HCT116 (cell line): ENCODE measurements around the gene SOCS1. TPM values are rescaled to one million over a fixed set of nuclear protein-coding genes. Genes with fewer than 3 reads are reported as not detected.

Experiments
- ATAC-seq: fragments of 200-7000 bp; cut with Tn5 transposase; 2 replicates; pipeline ENCODE4 v1.9.1; 2020; ENCODE audit warnings: mild to moderate bottlenecking, moderate library complexity
- BruUV-seq: library from RNA; stranded (reverse); fragments of 400-500 nt; replicated peaks from 2 replicates; lab custom pipeline; 2021; lab: Mats Ljungman, UMichigan
- CTCF ChIA-PET: fragments of 300-600 bp; sonication (Branson Sonifier 250); formaldehyde crosslinking; loops from one replicate; lab custom pipeline; 2021; ENCODE audit warnings: antibody characterized with exemption; lab: Charles Lee
- POLR2A ChIA-PET: fragments of 300-600, 350-600 bp; sonication (Branson Sonifier 250); formaldehyde crosslinking; loops from one replicate; lab custom pipeline; 2021; ENCODE audit warnings: antibody characterized with exemption; lab: Charles Lee
- RAD21 ChIA-PET, 2 experiments: fragments of 300-600 bp; sonication (Branson Sonifier 250); formaldehyde crosslinking; loops; one replicate each; lab custom pipeline; 2023; ENCODE audit warnings: low total read pairs in 2 of 2; ENCODE audit not compliant: uncharacterized antibody in 2 of 2, unreplicated experiment in 2 of 2, low non-redundant PET in 1 of 2; lab: Charles Lee
- DNase-seq: peaks from one replicate; pipeline ENCODE4 v3.0.0-alpha.2; 2010; ENCODE audit warnings: low read depth, low spot score
- H2AFZ ChIP-seq: fragments of 200-600 bp; shearing (Covaris generic), sonication (generic); 2 replicates; pipeline ENCODE4 v1.6.1; 2017; ENCODE audit warnings: low read depth, mixed run types, mixed read lengths, antibody characterized with exemption, low read length; ENCODE audit not compliant: poor library complexity, severe bottlenecking
- H3K27ac ChIP-seq: 2 replicates; pipeline ENCODE4 v1.5.1; 2012; ENCODE audit warnings: low read depth, low read length
- H3K27me3 ChIP-seq: fragments of 200-600 bp; sonication (generic); 2 replicates; pipeline ENCODE4 v1.6.1; 2016; ENCODE audit warnings: mixed run types, low read length, mixed read lengths; ENCODE audit not compliant: insufficient read depth
- H3K36me3 ChIP-seq, 2 experiments: fragments of 200-500 bp in 1 of 2; fragments of 200-600 bp in 1 of 2; sonication (Bioruptor generic) in 1 of 2; sonication (generic) in 1 of 2; 2 replicates each; pipeline versions ENCODE4 v1.5.1 to v1.6.1; 2014 to 2016; ENCODE audit warnings: low read length in 2 of 2, inconsistent platforms in 1 of 2, mixed read lengths in 1 of 2, mixed run types in 1 of 2; ENCODE audit not compliant: insufficient read depth in 2 of 2, control insufficient read depth in 1 of 2
- H3K4me1 ChIP-seq, 2 experiments: fragments of 200-600 bp in 1 of 2; sonication (generic) in 1 of 2; 2 replicates each; pipeline versions ENCODE4 v1.5.1 to v1.6.1; 2012 to 2017; ENCODE audit warnings: low read length in 2 of 2, inconsistent platforms in 1 of 2, mild to moderate bottlenecking in 1 of 2, mixed read lengths in 1 of 2, mixed run types in 1 of 2, moderate library complexity in 1 of 2; ENCODE audit not compliant: insufficient read depth in 2 of 2, control insufficient read depth in 1 of 2
- H3K4me2 ChIP-seq: fragments of 200-600 bp; sonication (generic); 2 replicates; pipeline ENCODE4 v1.6.1; 2017; ENCODE audit warnings: mixed run types, low read length, mixed read lengths
- H3K4me3 ChIP-seq, 2 experiments: fragments of 200-600 bp in 1 of 2; sonication (generic) in 1 of 2; replicated peaks in 1 of 2; 2 replicates each; pipeline ENCODE4 v1.5.1; 2011 to 2016; ENCODE audit warnings: low read length in 2 of 2, control low read depth in 1 of 2, low read depth in 1 of 2, mild to moderate bottlenecking in 1 of 2, mixed read lengths in 1 of 2, mixed run types in 1 of 2
- H3K79me2 ChIP-seq: fragments of 200-600 bp; sonication (generic); 2 replicates; pipeline ENCODE4 v1.6.1; 2017; ENCODE audit warnings: mild to moderate bottlenecking, mixed run types, low read length, moderate library complexity, mixed read lengths; ENCODE audit not compliant: insufficient read depth
- H3K9ac ChIP-seq: fragments of 200-600 bp; sonication (generic); 2 replicates; pipeline ENCODE4 v1.6.1; 2016; ENCODE audit warnings: low read length, mixed read lengths
- H3K9me2 ChIP-seq: fragments of 200-600 bp; sonication (generic), shearing (Covaris generic); 2 replicates; pipeline ENCODE4 v1.6.1; 2017; ENCODE audit warnings: mixed run types, mild to moderate bottlenecking, moderate library complexity; ENCODE audit not compliant: insufficient read depth
- H3K9me3 ChIP-seq, 2 experiments: fragments of 200-500 bp in 1 of 2; fragments of 200-600 bp in 1 of 2; sonication (Bioruptor generic) in 1 of 2; sonication (generic) in 1 of 2; 2 replicates each; pipeline ENCODE4 v1.6.1; 2014 to 2017; ENCODE audit warnings: low read length in 2 of 2, mixed read lengths in 2 of 2, inconsistent platforms in 1 of 2, low read depth in 1 of 2, mild to moderate bottlenecking in 1 of 2, mixed run types in 1 of 2, moderate library complexity in 1 of 2; ENCODE audit not compliant: control insufficient read depth in 1 of 2, insufficient read depth in 1 of 2
- H4K20me1 ChIP-seq: fragments of 200-600 bp; sonication (generic), shearing (Covaris generic); 2 replicates; pipeline ENCODE4 v1.6.1; 2017; ENCODE audit warnings: mixed run types, mild to moderate bottlenecking, moderate library complexity; ENCODE audit not compliant: insufficient read depth
- CBX3 ChIP-seq: IDR thresholded peaks from 2 replicates; pipeline ENCODE4 v1.6.1; 2012; ENCODE audit warnings: low read depth
- CEBPB ChIP-seq: IDR thresholded peaks from 2 replicates; pipeline ENCODE4 v1.6.1; 2012; ENCODE audit warnings: low read depth
- CTCF ChIP-seq, 3 experiments: fragments of 200-600 bp in 1 of 3; sonication (generic) in 1 of 3; IDR thresholded peaks in 2 of 3; conservative IDR thresholded peaks in 1 of 3; 2 replicates each; pipeline ENCODE4 v1.5.1; 2012 to 2017; ENCODE audit warnings: low read depth in 2 of 3, low read length in 2 of 3, antibody characterized with exemption in 1 of 3, borderline replicate concordance in 1 of 3, control low read depth in 1 of 3, mild to moderate bottlenecking in 1 of 3, mixed read lengths in 1 of 3, mixed run types in 1 of 3, moderate library complexity in 1 of 3; ENCODE audit not compliant: insufficient read depth in 1 of 3
- EGR1 ChIP-seq: IDR thresholded peaks from 2 replicates; pipeline ENCODE4 v1.6.1; 2012; ENCODE audit warnings: low read depth
- ELF1 ChIP-seq: IDR thresholded peaks from 2 replicates; pipeline ENCODE4 v1.6.1; 2012; ENCODE audit warnings: low read depth, borderline replicate concordance
- EZH2 ChIP-seq: fragments of 200-600 bp; sonication (generic); IDR thresholded peaks from 2 replicates; pipeline ENCODE4 v1.6.1; 2017; ENCODE audit warnings: antibody characterized with exemption, mixed run types
- EZH2phosphoT487 ChIP-seq: fragments of 200-600 bp; IDR thresholded peaks from 2 replicates; pipeline ENCODE4 v1.6.1; 2018; ENCODE audit warnings: antibody characterized with exemption, borderline replicate concordance
- POLR2AphosphoS5 ChIP-seq: IDR thresholded peaks from 2 replicates; pipeline ENCODE4 v1.6.1; 2011; ENCODE audit warnings: mild to moderate bottlenecking, low read depth, low read length, moderate library complexity
- RAD21 ChIP-seq: IDR thresholded peaks from 2 replicates; pipeline ENCODE4 v1.6.1; 2012; ENCODE audit warnings: low read depth, mild to moderate bottlenecking
- SIN3A ChIP-seq: IDR thresholded peaks from 2 replicates; pipeline ENCODE4 v1.6.1; 2012; ENCODE audit warnings: low read depth
- SP1 ChIP-seq: IDR thresholded peaks from 2 replicates; pipeline ENCODE4 v1.6.1; 2012; ENCODE audit warnings: low read depth
- SRF ChIP-seq: IDR thresholded peaks from 2 replicates; pipeline ENCODE4 v1.6.1; 2012; ENCODE audit warnings: low read depth
- TCF7L2 ChIP-seq: IDR thresholded peaks from 2 replicates; pipeline ENCODE4 v1.7.0; 2011; ENCODE audit warnings: borderline replicate concordance, inconsistent platforms; ENCODE audit not compliant: insufficient read depth, insufficient read length; ENCODE audit errors: extremely low read depth
- YY1 ChIP-seq: IDR thresholded peaks from 2 replicates; pipeline ENCODE4 v1.6.1; 2011; ENCODE audit warnings: low read length, low read depth, moderate library complexity, mild to moderate bottlenecking; ENCODE audit not compliant: insufficient replicate concordance; ENCODE audit errors: extremely low read depth
- ZBTB33 ChIP-seq: IDR thresholded peaks from 2 replicates; pipeline ENCODE4 v1.6.1; 2011; ENCODE audit warnings: mild to moderate bottlenecking, low read length, moderate library complexity; ENCODE audit not compliant: insufficient replicate concordance; ENCODE audit errors: extremely low read depth
- ZFX ChIP-seq: fragments of 450-650 bp; IDR thresholded peaks from 2 replicates; pipeline ENCODE4 v1.6.1; 2017
- ZNF274 ChIP-seq: fragments of 200-500 bp; sonication (Bioruptor generic); IDR thresholded peaks from 2 replicates; pipeline ENCODE4 v1.6.1; 2014; ENCODE audit warnings: mild to moderate bottlenecking, low read depth, low read length, inconsistent platforms
- intact Hi-C: fragments of 100-400 bp; cut with micrococcal nuclease; formaldehyde crosslinking; loops from 2 replicates; pipeline ENCODE4 v1.10.0; 2022
- total RNA-seq: library from RNA; stranded (reverse); gene quantifications from one replicate; pipeline ENCODE4 v1.2.1, GENCODE V29; 2021; ENCODE audit not compliant: unreplicated experiment

Gene SOCS1
- total RNA-seq, 1 experiment from 2014 or later = 4.9 TPM

GRCh38 chr16:11249233-11250061 lies 6.6 kb downstream of the SOCS1 start (continued):
- TF ChIP-seq SRF (no peak), CBX3 (no peak), EZH2phosphoT487 (no peak), ZFX (no peak)

GRCh38 chr16:11248133-11248532 lies 7.9 kb downstream of the SOCS1 start:
- RAD21 ChIA-PET = no interaction called here
- no peak for DNase-seq

More at GRCh38 chr16:11248133-11248532, 7.9 kb downstream of the SOCS1 start:
- Histone ChIP-seq H3K4me3 (no peak overlapping the region), H3K9ac (no peak overlapping the region), H3K36me3 (no peaks in the 10 kb centered on the region), H3K79me2 (no peaks in the 10 kb centered on the region), H3K27me3 (no peaks in the 10 kb centered on the region), H3K4me2 (no peak overlapping the region), H2AFZ (no peak overlapping the region), H3K9me3 (no peaks in the 10 kb centered on the region), H3K9me2 (no peaks in the 10 kb centered on the region), H3K4me1 (peaks cover 2 to 9% of the 10 kb centered on the region in 2 experiments; a peak in 2 of 4 replicates), H3K27ac (no peak overlapping the region), H4K20me1 (no peaks in the 10 kb centered on the region)
- CTCF ChIA-PET = no interaction called here
- TF ChIP-seq RAD21 (no peak), ZNF274 (no peak), EZH2phosphoT487 (no peak), CEBPB (no peak), EZH2 (no peak), ZFX (no peak), CBX3 (no peak), EGR1 (no peak), CTCF (IDR thresholded peaks at IDR 0.05 in 2 of 3, conservative IDR thresholded peaks at IDR 0.05 in 1 of 3; ENCODE audit: borderline replicate concordance in 1 of 3, insufficient read depth in 1 of 3, low read depth in 2 of 3, low read length in 2 of 3) (no peak), ELF1 (no peak), POLR2AphosphoS5 (no peak), TCF7L2 (no peak), ZBTB33 (no peak), YY1 (no peak), SP1 (no peak), SRF (no peak), SIN3A (no peak)
- POLR2A ChIA-PET = interaction anchor here (1.2 kb wide), 1 partner anchor 8 kb away, joined by 5 read pairs; the partner anchor contains the start of gene SOCS1
- intact Hi-C loops = no loop called here
- no peak for ATAC-seq
- BruUV-seq = no TSS peak
